NCI-H1092 (cell line): Measurements from ENCODE around the gene ILK.

ENCODE experiments used
- DNase-seq: peaks from one replicate; lab custom pipeline; 2025; lab: John Stamatoyannopoulos, UW

ILK gene

DNA sequence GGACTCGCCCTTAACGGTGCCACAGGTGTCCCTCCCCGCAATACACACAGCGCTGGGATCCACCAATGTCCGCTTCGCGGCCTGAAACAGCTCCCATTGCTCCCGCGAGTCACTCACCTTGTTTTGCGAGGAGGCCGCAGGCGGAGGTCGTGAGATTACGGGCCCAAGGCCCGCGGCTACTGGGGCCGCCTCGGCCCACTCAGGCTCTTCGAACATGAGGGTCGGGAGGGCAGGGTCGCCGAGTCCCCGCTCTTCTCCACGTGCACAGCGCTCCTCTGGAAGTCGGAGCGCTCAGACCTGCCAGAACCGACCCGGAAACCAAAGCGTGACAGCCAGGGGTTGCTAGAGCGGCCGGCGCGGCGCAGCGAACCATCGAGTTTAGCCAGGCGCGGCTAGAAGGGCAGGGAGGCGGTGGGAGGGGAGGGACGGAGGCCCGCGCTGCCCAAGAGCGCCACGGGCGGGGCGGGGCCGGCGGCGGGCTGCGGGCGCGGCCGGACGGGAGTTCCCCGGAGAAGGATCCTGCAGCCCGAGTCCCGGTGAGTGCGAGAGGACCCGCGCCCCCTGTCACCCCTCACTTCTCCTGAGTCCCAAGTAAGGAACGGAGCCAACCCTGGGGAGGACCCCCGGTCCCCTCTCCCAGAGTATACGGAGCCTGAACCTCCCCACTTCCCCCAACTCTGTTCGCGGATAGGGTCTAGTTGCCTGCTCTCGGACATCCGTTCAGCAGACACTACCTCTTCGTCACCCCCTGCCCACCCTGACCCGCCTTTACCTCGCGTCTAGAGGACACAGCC lies at the start of gene ILK, which contains the start of gene RRP8:
Gene ILK (plus strand): TSS at position 488 of the 794 bp plus-strand sequence. CDS start 498 bp downstream, outside the sequence.
Gene RRP8 (minus strand): TSS at position 330 of the 794 bp plus-strand sequence. CDS start 114 bp downstream, at position 216.
- peak; percentile 89 for DNase-seq

DNA sequence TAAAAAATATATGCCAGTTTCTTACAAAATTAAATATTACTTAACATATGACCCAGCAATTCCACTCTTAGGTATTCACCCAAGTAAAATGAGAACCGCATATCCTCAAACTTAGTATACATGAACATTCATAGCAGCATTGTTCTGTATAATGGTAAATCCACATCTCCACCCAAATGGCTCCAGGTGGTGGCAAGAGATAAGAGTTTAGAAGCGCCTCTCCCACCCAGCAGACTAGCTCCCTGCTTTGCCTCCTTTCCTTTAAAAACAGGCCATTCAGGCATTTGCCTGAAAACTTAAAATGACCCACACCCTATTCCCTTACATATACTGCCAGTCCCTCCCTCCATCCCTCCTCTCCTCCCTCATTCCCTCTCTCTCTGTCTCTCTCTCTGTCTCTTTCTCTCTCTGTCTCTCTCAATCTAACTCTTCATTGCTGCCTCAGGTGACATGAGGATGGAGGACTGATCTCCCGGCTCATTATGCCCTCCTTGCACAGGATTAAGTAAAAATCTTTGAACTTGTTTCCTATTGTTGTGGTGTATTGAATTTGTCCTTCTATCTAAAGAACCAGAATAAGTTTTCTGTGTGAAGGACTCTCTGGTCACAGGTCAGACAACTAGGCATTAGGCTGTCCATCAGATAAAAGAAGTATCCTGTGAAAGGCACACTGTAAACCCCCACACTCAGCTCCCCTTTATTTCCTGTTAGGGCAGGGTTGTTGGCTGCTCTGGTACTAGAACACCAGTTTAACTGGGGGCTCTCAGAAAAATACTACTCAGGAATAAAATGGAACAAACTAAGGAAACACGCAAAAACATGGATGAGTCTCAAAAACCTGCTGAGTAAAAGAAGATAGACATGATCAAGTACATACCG lies 48.5 kb upstream of the ILK start:
- DNase-seq = no peak

- DNase-seq = no peak
Measured at GRCh38 chr11:6556139-6556949, 47.2 kb upstream of the ILK start.

DNA sequence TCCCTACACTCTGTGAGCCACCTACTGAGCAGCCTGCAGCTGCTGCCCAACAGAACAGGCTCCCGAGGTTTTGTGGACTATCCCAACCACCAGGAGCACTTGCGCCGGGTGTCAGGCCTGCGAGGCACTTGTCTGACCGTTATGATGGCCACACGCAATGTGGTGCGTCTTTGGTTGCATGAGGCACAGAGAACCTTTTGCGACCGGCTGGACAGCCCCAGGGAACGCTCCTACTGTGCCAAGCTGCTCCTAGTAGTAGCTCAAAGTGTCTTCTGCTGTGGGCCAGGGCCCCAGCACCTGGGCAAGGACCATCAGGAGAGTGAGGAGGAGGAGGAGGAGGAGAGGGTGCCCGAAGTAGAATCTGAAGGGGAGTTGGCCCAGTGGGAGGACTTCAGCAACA lies 46.5 kb upstream of the ILK start:
- no peak for DNase-seq

DNA sequence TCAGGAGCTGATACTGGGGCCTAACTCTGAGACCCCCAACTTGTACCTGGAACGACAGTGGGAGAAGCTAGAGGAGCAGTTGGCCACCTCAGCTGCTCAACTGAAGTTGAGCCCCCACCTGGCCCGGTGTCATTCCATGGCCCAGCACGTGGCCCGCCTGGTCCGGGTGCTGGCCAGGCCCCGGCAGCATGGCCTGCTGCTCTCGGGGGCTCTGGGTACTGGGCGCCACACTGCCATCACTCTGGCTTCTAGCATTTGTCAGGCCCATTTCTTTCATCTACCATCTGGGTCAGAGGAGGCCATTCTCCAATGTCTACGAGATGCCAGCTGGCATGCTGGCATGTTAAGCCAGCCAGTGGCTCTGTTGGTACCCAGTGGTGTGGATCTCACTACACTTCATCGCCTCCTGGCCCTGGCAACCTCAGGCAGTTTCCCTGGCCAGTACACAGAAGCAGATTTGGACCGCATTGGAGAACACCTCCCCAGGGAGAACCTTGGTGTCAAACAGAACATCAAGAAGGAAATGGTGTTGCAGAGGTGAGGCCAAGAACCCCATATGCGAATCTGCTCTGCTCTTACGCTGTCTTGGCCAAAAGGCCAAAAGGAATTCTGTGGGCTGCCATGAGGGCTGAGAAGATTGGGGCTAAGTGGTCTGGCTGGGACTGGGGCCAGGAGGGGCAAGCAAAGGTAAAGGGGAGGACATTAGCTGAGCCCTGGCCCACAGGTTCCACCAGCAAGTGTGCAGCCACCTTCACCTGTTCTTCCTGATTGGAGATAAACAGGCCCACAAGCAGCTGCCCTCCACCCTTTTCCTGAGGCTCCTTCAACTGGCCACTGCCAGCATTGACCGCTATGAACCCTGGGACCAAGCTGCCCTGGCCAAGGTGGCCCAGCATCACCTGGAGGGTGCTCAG lies 45.6 kb upstream of the ILK start:
- no peak for DNase-seq

DNA sequence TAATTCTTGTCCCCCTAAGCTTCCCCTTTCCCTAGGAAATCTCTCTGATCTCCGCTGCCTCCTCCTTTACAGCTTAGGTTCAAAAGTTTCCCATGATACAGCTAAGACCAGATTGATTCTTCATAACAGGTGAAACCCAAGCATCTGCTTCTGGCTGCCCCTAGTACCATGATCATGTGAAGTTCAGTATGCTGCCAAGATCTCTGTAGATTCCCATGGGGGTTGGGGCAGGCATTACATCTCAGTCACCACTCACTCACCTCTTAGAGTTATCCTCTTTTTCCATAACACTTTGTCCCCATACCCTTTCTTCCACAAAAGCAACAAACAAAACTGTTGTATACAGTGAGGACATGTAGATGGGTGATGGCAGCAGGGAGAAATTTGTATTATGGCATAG lies 44.2 kb upstream of the ILK start:
- DNase-seq = no peak

- no peak for DNase-seq
Measured at GRCh38 chr11:6561288-6561687, 42.3 kb upstream of the ILK start.

DNA sequence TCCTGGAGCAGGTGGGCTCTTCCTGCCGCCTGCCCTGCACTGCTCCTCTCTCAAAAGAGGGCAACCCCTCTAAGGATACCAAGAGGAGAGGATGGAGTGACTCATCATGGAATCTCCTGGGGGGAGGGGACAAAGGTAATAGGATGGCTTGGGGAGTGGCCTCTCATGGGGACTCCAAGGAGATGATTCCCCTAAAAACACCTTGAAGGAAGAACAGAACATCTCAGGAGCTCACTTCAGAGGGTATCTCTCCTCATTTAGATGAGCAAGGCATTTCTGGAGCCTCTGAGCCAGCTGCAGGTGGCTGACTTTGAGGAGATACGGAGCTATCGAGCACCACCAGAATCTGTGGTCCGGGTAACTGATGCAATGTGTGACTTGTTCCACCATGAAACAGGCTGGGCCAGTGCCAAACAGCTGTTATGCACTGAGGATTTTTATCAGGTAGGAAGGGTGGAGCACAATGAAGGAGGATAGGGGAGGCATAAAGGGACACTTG lies 40.4 kb upstream of the ILK start:
- DNase-seq = no peak

GRCh38 chr11:6563667-6564066 lies 39.9 kb upstream of the ILK start:
- DNase-seq = no peak

DNA sequence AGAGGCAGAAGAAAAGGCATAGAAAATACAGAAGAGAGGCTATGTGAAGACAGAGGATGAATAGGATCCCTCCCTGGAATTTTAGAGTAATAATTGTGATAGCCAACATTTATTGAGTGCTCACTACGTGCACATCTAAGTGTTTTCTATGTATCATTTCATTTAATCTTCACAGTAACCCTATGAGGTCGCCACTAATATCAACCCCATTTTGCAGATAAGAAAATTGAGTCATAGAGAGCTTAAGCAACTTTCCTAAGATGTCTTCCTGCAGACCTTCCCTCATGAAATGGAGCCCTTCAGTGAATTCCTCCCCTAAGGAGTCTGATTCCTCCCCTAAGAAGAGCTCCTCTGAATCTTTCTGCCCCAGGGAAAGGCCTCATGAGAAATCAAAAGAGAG lies 38.2 kb upstream of the ILK start:
- DNase-seq = no peak

DNA sequence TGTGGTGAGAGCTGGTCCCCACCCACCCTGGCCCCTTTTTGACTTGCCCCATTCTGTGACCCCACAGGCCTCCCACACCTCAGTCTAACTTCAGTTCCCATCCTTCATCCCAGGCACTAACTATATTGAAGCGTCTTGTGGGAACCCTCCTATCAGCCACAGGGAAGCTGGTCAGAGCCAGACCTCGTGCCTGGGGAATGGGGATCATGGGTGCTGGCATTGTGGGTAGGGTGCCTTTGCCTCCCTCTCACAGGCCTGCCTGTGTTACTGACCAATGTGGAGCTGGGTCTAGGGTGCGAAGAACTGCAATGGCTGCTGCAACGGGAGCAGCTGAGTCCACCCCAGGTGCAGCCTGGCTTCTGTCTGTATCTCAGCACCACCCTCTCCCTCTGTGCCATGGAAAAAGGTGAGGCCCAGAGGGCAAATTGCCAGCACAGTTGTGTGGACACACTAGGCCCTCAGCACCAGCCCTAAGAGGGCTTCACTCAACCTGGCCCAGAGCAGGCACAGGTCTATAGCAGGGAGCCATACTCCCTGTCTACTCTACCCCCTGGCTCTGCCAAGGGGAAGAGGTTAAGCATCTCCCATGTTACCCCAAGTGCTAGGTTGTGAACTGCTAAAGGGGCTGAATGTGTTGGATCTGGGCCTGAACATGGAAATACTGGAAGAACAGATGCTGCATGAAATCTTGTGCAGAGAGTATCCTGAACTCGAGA lies 37.4 kb upstream of the ILK start:
- DNase-seq = no peak

- no peak for DNase-seq
Measured at GRCh38 chr11:6566704-6567370, 36.7 kb upstream of the ILK start.

GRCh38 chr11:6567371-6567745 lies 36.2 kb upstream of the ILK start:
- no peak for DNase-seq

DNA sequence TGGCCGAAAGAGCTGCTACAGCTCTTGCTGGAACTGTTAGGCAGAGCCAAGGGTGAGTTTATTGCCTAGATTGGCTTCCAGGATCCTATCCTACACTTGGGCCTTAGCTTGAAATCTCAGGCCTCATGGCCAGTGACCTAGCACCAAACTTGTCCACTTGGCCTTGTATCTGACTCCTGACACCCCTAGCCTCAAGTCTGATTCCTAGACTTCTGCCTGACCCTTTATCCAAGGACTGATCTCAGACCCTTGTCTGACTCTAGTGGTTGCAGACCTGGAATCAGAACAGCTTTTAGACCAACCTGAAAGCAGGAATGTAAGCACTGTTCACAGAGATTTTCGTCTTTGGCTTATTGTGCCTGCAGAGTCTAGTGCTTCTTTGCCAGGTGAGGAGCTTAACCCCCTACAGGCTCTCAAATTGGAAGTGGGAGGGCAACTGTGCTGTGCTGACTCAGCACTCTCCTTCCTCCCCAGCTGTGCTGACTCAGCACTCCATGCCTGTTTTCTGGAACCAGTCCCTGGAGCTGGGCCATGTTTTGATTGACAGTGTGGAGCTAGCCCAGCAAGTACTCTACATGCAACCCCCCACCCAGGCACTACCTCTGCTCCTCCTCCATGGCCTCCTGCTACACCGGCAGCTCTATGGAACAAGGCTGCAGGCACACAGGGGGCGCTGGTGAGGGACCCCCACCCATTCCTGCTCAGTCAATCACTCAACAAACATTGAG lies 35.2 kb upstream of the ILK start:
- DNase-seq = peak; percentile 13

- no peak for DNase-seq
Measured at GRCh38 chr11:6569706-6570105, 33.9 kb upstream of the ILK start.

DNA sequence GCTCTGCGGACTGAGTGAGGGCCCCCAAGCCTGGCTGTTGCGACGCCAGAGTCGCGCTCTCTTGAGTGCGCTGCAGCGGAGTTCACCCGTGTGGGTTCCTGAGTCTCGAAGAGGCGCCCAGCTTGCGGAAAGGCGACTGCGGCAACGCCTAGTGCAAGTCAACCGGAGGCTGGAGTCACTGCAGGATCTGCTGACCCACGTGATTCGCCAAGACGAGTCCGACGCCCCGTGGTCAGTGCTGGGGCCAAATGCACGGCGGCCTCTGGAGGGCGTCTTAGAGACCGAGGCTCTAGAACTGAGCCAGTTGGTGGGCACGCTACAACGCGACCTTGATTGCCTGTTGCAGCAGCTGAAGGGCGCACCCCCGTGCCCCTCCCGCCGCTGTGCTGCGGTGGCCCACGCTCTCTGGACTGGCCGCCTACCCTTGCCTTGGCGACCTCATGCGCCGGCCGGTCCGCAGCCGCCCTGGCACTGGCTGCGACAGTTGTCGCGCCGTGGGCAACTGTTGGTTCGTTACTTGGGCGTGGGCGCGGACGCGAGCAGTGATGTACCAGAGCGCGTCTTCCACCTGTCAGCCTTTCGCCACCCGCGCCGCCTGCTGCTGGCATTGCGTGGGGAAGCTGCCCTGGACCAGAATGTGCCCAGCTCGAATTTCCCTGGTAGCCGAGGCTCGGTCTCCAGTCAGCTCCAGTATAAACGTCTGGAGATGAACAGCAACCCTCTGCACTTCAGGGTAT lies 32.7 kb upstream of the ILK start:
- no peak for DNase-seq

DNA sequence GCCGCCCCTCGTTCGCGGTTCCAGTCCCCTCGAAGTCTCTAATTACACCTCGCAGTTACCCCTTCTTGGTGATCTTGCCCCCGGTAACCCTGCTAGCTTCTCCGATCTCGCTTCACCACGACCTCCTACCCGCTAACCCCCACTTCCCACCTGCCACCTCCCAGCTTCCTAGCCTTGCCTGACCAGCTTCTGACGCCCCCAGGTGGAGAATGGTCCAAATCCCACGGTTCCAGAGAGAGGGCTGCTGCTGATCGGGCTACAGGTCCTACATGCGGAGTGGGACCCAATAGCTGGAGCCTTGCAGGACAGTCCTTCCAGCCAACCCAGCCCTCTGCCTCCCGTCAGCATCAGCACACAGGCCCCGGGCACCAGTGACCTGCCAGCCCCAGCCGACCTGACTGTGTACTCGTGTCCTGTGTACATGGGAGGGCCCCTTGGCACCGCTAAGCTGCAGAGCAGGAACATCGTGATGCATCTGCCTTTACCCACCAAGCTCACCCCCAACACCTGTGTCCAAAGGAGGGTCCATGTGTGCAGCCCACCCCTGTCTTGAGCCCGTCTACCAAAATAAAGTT lies 32.1 kb upstream of the ILK start:
- no peak for DNase-seq

DNA sequence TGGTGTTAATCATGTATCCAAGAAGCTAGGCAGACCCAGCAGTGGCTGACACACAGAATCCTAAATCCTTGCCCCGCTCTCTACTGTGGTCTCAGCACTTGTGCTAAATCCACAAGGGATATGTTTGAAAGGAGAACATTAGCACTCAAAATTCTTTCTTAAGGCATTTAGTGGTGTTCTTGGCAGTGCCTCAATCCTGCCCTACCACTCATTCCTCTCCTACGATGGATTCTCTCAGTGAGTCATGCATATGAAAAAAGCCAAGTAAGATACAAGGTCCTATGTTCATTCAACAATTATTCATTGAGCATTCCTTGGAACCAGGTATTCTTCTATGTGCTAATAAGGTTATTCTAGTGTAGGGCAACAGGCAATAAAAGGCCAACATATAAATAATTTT lies 31.4 kb upstream of the ILK start:
- no peak for DNase-seq
